H1 (cell line): ENCODE results near the gene EPHA4. TPM values are rescaled to one million over a fixed set of nuclear protein-coding genes. Genes with fewer than 3 reads are reported as not detected.

ENCODE experiments used
- CTCF ChIA-PET: fragments of 300-600 bp; sonication (Branson Sonifier 250); formaldehyde crosslinking; loops from one replicate; lab custom pipeline; 2021; ENCODE audit not compliant: partially characterized antibody; lab: Charles Lee
- POLR2A ChIA-PET: fragments of 300-600 bp; sonication (Branson Sonifier 250); formaldehyde crosslinking; loops from one replicate; lab custom pipeline; 2021; ENCODE audit warnings: inconsistent platforms; ENCODE audit not compliant: partially characterized antibody; lab: Charles Lee
- DNase-seq, 2 experiments: peaks; one replicate each; pipeline versions ENCODE4 v3.0.0 to v3.0.0-alpha.2; 2010 to 2022; ENCODE audit warnings: low spot score in 2 of 2, low read depth in 1 of 2, mixed read lengths in 1 of 2
- FAIRE-seq: peaks from 2 replicates; lab custom pipeline; 2011; peaks lifted over from hg19 to GRCh38; lab: Jason Lieb, UNC
- H2AFZ ChIP-seq: 2 replicates; pipeline ENCODE4 v1.8.1; 2012; ENCODE audit warnings: low read length, inconsistent platforms
- H2AK5ac ChIP-seq: 2 replicates; pipeline ENCODE4 v1.6.1; 2013; ENCODE audit warnings: low read depth, low read length
- H2BK120ac ChIP-seq: replicated peaks from 2 replicates; pipeline ENCODE3; 2013; ENCODE audit warnings: low read depth, low read length, inconsistent platforms
- H2BK12ac ChIP-seq: 2 replicates; pipeline ENCODE4 v1.6.1; 2013; ENCODE audit warnings: low read depth, low read length
- H2BK15ac ChIP-seq: 2 replicates; pipeline ENCODE4 v1.6.1; 2013; ENCODE audit warnings: low read length
- H2BK20ac ChIP-seq: 2 replicates; pipeline ENCODE4 v1.6.1; 2013; ENCODE audit warnings: low read length
- H2BK5ac ChIP-seq: 2 replicates; pipeline ENCODE4 v1.6.1; 2013; ENCODE audit warnings: low read depth, low read length
- H3K14ac ChIP-seq: 2 replicates; pipeline ENCODE4 v1.6.1; 2013; ENCODE audit warnings: inconsistent platforms; ENCODE audit not compliant: insufficient read length
- H3K18ac ChIP-seq: 2 replicates; pipeline ENCODE4 v1.6.1; 2013; ENCODE audit warnings: low read length; ENCODE audit errors: extremely low read depth
- H3K23ac ChIP-seq: 2 replicates; pipeline ENCODE4 v1.6.1; 2013; ENCODE audit warnings: inconsistent platforms; ENCODE audit not compliant: insufficient read length
- H3K23me2 ChIP-seq: 2 replicates; pipeline ENCODE4 v1.6.1; 2013; ENCODE audit warnings: low read depth, low read length
- H3K27ac ChIP-seq: 2 replicates; pipeline ENCODE4 v1.6.1; 2011; ENCODE audit warnings: low read depth, low read length, inconsistent platforms
- H3K27me3 ChIP-seq, 4 experiments: replicated peaks in 1 of 4; 1 replicate in 1 of 4; 2 replicates in 3 of 4; pipeline versions ENCODE4 v1.6.1 to v1.8.1; 2011 to 2013; ENCODE audit warnings: low read length in 3 of 4, mild to moderate bottlenecking in 3 of 4, inconsistent platforms in 2 of 4, mixed read lengths in 2 of 4, moderate library complexity in 1 of 4; ENCODE audit not compliant: control insufficient read depth in 3 of 4, insufficient read depth in 3 of 4; ENCODE audit errors: extremely low read depth in 1 of 4
- H3K36me3 ChIP-seq, 4 experiments: 2 replicates each; pipeline versions ENCODE4 v1.6.1 to v1.8.1; 2011 to 2013; ENCODE audit warnings: mild to moderate bottlenecking in 4 of 4, low read length in 3 of 4, moderate library complexity in 2 of 4, control low read depth in 1 of 4, inconsistent platforms in 1 of 4; ENCODE audit not compliant: insufficient read depth in 4 of 4, control insufficient read depth in 2 of 4
- H3K4ac ChIP-seq: replicated peaks from 2 replicates; pipeline ENCODE3; 2013; ENCODE audit warnings: low read length, low read depth, mixed read lengths, inconsistent platforms; ENCODE audit not compliant: insufficient read length
- H3K4me1 ChIP-seq, 4 experiments: replicated peaks in 1 of 4; 1 replicate in 1 of 4; 2 replicates in 3 of 4; pipeline versions ENCODE4 v1.6.1 to v1.8.1; 2011 to 2013; ENCODE audit warnings: low read length in 3 of 4, inconsistent platforms in 2 of 4, mixed read lengths in 1 of 4; ENCODE audit not compliant: insufficient read depth in 4 of 4, control insufficient read depth in 3 of 4
- H3K4me2 ChIP-seq, 2 experiments: 2 replicates each; pipeline versions ENCODE4 v1.6.1 to v1.8.1; 2011 to 2013; ENCODE audit warnings: low read depth in 2 of 2, low read length in 2 of 2, control low read depth in 1 of 2, inconsistent platforms in 1 of 2, mild to moderate bottlenecking in 1 of 2; ENCODE audit not compliant: insufficient read depth in 1 of 2
- H3K4me3 ChIP-seq, 4 experiments: fragments of 200-600, 300-600 bp in 1 of 4; sonication (generic), shearing (Covaris generic), sonication (Bioruptor Twin) in 1 of 4; 2 replicates each; pipeline versions ENCODE4 v1.5.1 to v1.8.1; 2011 to 2016; ENCODE audit warnings: low read length in 4 of 4, low read depth in 3 of 4, control low read depth in 2 of 4, inconsistent platforms in 2 of 4, mild to moderate bottlenecking in 2 of 4, mixed read lengths in 1 of 4, moderate library complexity in 1 of 4; ENCODE audit not compliant: insufficient read depth in 2 of 4; ENCODE audit errors: extremely low read depth in 1 of 4
- H3K56ac ChIP-seq: replicated peaks from 2 replicates; pipeline ENCODE3; 2013; ENCODE audit warnings: low read depth, mild to moderate bottlenecking, mixed read lengths, low read length, inconsistent platforms; ENCODE audit not compliant: insufficient read length
- H3K79me1 ChIP-seq: 2 replicates; pipeline ENCODE4 v1.6.1; 2013; ENCODE audit warnings: low read depth, low read length, control low read depth
- H3K79me2 ChIP-seq, 2 experiments: 2 replicates each; pipeline versions ENCODE4 v1.6.1 to v1.8.1; 2012 to 2013; ENCODE audit warnings: low read length in 2 of 2, mild to moderate bottlenecking in 2 of 2, inconsistent platforms in 1 of 2; ENCODE audit not compliant: insufficient read depth in 2 of 2, control insufficient read depth in 1 of 2
- H3K9ac ChIP-seq, 4 experiments: replicated peaks in 1 of 4; 1 replicate in 1 of 4; 2 replicates in 3 of 4; pipeline versions ENCODE4 v1.6.1 to v1.8.1; 2011 to 2013; ENCODE audit warnings: low read depth in 3 of 4, low read length in 3 of 4, control low read depth in 2 of 4, mild to moderate bottlenecking in 2 of 4, moderate library complexity in 2 of 4, inconsistent platforms in 1 of 4; ENCODE audit errors: extremely low read depth in 1 of 4
- H3K9me3 ChIP-seq, 2 experiments: 2 replicates each; pipeline versions ENCODE4 v1.6.1 to v1.8.1; 2012 to 2013; ENCODE audit warnings: mild to moderate bottlenecking in 2 of 2, moderate library complexity in 2 of 2, control low read depth in 1 of 2, inconsistent platforms in 1 of 2, low read depth in 1 of 2, low read length in 1 of 2, mixed read lengths in 1 of 2; ENCODE audit not compliant: insufficient read depth in 2 of 2
- H4K20me1 ChIP-seq, 2 experiments: replicated peaks in 1 of 2; 2 replicates each; pipeline versions ENCODE3 to v1.8.1; 2011 to 2013; ENCODE audit warnings: inconsistent platforms in 2 of 2, low read length in 2 of 2, mild to moderate bottlenecking in 1 of 2; ENCODE audit not compliant: insufficient read depth in 2 of 2, control insufficient read depth in 1 of 2
- H4K5ac ChIP-seq: 2 replicates; pipeline ENCODE4 v1.6.1; 2013; ENCODE audit warnings: low read length, low read depth, mixed read lengths, inconsistent platforms; ENCODE audit not compliant: insufficient read length
- H4K8ac ChIP-seq: 2 replicates; pipeline ENCODE4 v1.8.0; 2013; ENCODE audit warnings: mild to moderate bottlenecking, moderate library complexity, low read length, inconsistent platforms; ENCODE audit not compliant: insufficient read depth; ENCODE audit errors: extremely low read depth
- H4K91ac ChIP-seq: replicated peaks from 2 replicates; pipeline ENCODE3; 2013; ENCODE audit warnings: low read length, mixed read lengths, inconsistent platforms; ENCODE audit not compliant: insufficient read length
- HDAC2 ChIP-seq, 2 experiments: fragments of 300-600 bp in 1 of 2; sonication (generic) in 1 of 2; IDR thresholded peaks; 2 replicates each; pipeline ENCODE4 v1.6.1; 2011 to 2012; ENCODE audit warnings: low read depth in 2 of 2, low read length in 2 of 2, mild to moderate bottlenecking in 2 of 2, moderate library complexity in 2 of 2, borderline replicate concordance in 1 of 2, inconsistent platforms in 1 of 2
- ZNF274 ChIP-seq: IDR thresholded peaks from 2 replicates; pipeline ENCODE4 v1.7.0; 2012; ENCODE audit warnings: low read length, borderline replicate concordance; ENCODE audit errors: extremely low read depth
- WGBS, 2 experiments: shearing (Covaris generic) in 1 of 2; methylation state at CpG; one replicate each; pipeline versions ENCODE4 v1.1.6 to v1.1.7; 2013 to 2015; ENCODE audit warnings: low lambda C conversion rate in 2 of 2, mixed read lengths in 2 of 2, inconsistent platforms in 1 of 2, low coverage in 1 of 2, missing lambda C conversion rate in 1 of 2; ENCODE audit not compliant: insufficient replicate concordance in 2 of 2, insufficient coverage in 1 of 2, insufficient read length in 1 of 2; ENCODE audit errors: extremely low coverage in 1 of 2, missing lambda C conversion rate in 1 of 2; 5-methylcytosine and 5-hydroxymethylcytosine counted together
- polyA plus RNA-seq, 7 experiments: library from polyadenylated mRNA; depleted of rRNA in 3 of 7; stranded (reverse) in 5 of 7; unstranded in 2 of 7; fragments of >200 nt in 5 of 7; fragments of 200-250 nt in 2 of 7; gene quantifications; 1 replicate in 5 of 7; 2 replicates in 1 of 7; 4 replicates in 1 of 7; pipeline versions ENCODE4 v1.2.1 to v1.2.3, GENCODE V29; 2011 to 2013; ENCODE audit warnings: missing spikeins in 2 of 7, mixed read lengths in 2 of 7
- total RNA-seq: library from RNA; stranded (reverse); fragmentation: NEBNext Ultra II Directional; extraction: Animal tissue kit (Norgen Biotek cat#: 25700); gene quantifications from 2 replicates; pipeline ENCODE4 v1.2.1, GENCODE V29; 2021

EPHA4 gene
- total and polyA plus RNA-seq, 2 of the 8 experiments (the other 6 are each of a cell fraction or from before 2014, with no cell fraction given), result 4.3 to 5.7 TPM

- no peaks in the 10 kb centered on the region for H3K4me1 ChIP-seq
- no peak overlapping the region for H2BK5ac ChIP-seq
- no peak overlapping the region for H2AK5ac ChIP-seq
- FAIRE-seq (no peak), DNase-seq (no peak)
- CTCF ChIA-PET, result no interaction called here
- no peak overlapping the region for H3K9ac ChIP-seq
- no peaks in the 10 kb centered on the region for H3K27me3 ChIP-seq
- 92% methylated on average over 3 of the region's 3 CpGs; no CpG with 5 or more reads in 1 of the 2 experiments for WGBS, 2 experiments
- no peak overlapping the region for H2BK120ac ChIP-seq
- H3K4ac ChIP-seq, result no peak overlapping the region
- peaks cover 0 to 10% (median 4%) of the 10 kb centered on the region in 4 experiments; a peak in 4 of 8 replicates for H3K36me3 ChIP-seq
- no peak overlapping the region for H4K5ac ChIP-seq
- H2BK20ac ChIP-seq, result no peak overlapping the region
- H4K20me1 ChIP-seq, result no peaks in the 10 kb centered on the region
- no peaks in the 10 kb centered on the region for H3K23me2 ChIP-seq
- H4K91ac ChIP-seq, result no peak overlapping the region
- H3K56ac ChIP-seq, result no peak overlapping the region
- no peak overlapping the region for H3K18ac ChIP-seq
- TF ChIP-seq HDAC2 (IDR thresholded peaks at IDR 0.05; ENCODE audit: borderline replicate concordance in 1 of 2, low read depth in 2 of 2, low read length in 2 of 2) (no peak), ZNF274 (no peak)
- no peaks in the 10 kb centered on the region for H3K9me3 ChIP-seq
- H3K79me2 ChIP-seq, result no peaks in the 10 kb centered on the region
- H3K79me1 ChIP-seq, result no peaks in the 10 kb centered on the region
- no peak overlapping the region for H3K14ac ChIP-seq
- H3K4me3 ChIP-seq, result no peak overlapping the region
- no peak overlapping the region for H3K27ac ChIP-seq
- H2BK12ac ChIP-seq, result no peak overlapping the region
- H2BK15ac ChIP-seq, result no peak overlapping the region
- POLR2A ChIA-PET, result no interaction called here
- H3K23ac ChIP-seq, result no peak overlapping the region
- no peak overlapping the region for H3K4me2 ChIP-seq
- H4K8ac ChIP-seq, result no peak overlapping the region
- H2AFZ ChIP-seq, result no peak overlapping the region
These were observed 148.8 kb downstream of the EPHA4 start for GRCh38 chr2:221423210-221423804.
